CD4-positive, alpha-beta T cell treated with Interleukin-21 for 1 hour (primary cell): Measurements from ENCODE around the gene TNFSF4.

ENCODE experiments used
- DNase-seq: peaks from one replicate; pipeline ENCODE4 v3.0.0-alpha.2; 2020

TNFSF4 gene

DNA sequence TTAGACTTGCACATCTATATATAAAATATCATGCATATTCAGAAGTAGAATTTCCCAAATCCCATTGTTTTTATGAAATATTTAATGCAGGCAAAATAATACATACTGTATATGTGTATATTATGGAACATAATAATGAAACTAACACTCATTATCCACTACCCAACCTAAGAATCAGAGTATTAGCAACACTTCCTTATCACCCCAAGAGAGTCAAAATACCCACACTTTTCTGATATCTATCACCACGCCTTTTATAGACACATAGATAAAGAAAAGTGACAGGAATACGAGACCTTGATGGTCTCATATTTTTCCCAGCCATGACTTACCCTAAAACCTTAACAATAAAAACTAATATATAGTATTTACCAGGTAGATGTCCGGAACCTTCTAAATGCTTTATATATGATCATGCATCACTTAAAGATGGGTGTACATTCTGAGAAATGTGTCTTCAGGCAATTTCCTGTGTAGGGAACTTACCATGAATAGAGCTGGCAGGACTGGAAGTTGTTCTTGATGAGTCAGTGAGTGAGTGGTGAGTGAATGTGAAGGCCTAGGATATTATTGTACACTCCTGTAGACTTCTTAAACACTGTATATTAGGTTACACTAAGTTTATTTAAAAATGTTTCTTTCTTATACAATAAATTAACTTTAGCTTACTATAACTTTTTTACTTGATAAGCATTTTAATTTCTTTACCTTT lies 45.5 kb downstream of the TNFSF4 start:
- DNase-seq: no peak

DNA sequence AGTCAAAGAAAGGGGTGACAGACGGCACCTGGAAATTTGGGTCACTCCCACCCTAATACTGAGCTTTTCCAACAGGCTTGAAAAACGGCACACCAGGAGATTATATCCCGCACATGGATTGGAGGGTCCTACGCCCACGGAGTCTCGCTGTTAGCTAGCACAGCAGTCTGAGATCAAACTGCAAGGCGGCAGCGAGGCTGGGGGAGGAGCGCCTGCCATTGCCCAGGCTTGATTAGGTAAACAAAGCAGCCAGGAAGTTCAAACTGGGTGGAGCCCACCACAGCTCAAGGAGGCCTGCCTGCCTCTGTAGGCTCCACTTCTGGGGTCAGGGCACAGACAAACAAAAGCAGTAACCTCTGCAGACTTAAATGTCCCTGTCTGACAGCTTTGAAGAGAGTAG lies 53.2 kb downstream of the TNFSF4 start:
- DNase-seq: peak; percentile 3

DNA sequence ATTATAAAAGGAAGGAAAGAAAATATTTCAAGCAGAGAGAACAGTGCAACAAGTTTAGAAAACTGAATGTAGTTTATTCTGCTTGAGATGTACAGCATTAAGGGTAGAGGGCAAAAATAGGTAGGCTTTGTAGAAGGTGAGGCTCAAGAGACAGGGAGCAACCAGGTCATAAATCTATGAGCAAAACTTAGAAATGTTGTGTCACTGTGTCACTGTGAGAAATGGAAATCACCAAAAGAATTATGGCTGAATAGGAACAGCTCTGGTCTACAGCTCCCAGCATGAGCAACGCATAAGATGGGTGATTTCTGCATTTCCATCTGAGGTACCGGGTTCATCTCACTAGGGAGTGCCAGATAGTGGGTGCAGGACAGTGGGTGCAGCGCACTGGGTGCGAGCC lies 53.6 kb downstream of the TNFSF4 start:
- no peak for DNase-seq

DNA sequence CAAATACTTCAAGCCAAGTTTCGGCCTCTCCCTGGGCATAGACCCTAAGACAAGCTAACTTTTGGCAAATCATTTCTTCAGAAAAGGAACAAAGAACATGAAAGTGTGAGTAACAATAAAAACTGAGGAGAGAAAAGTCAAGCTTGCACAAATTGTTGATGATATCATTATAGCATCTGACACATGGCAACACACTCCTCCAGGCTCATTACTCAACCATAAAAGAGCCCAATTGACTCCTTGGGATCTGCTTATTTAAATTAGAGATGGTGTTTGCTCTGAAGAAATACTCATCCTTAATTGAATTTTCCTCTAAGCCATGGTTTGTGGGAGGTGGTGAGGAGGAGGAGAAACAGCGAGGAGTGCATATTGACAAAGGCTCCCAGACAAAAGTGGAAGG lies 54.5 kb downstream of the TNFSF4 start:
- no peak for DNase-seq

DNA sequence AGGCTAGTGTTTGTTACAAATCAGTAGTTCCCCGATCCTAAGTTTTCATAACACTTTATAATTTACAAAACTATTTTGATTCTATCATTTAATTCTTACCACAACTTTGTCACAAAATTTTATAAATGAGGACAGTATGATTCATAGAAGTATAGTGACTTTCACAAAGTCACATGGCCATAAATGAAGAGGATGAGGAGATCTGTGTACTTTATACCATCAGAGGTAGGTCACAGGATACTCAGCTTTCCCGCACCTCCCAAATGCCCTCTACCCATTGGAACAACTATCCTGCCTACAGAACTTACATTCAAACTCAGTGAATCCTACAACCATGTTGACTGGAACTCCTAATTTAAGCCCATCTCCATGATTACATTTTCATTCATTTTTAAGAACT lies 56.3 kb downstream of the TNFSF4 start:
- no peak for DNase-seq

DNA sequence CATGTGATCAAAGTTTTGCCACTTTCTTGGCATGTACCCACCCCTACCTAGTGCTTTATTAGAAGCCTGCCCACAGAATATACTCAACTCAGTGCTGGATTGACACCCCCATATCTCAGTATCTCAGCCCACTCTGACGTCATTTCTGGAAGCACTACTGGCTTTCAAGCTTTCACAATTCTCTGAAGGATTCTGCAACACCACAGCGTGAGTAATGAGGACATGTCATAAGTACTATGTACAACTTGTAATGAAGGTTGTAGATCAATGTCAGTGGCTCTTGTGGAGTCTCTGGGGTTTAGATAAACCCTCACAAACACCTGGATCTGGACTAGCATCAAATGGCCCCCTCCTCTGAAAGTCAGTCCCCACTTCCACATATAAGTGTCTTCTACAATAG lies 57.2 kb downstream of the TNFSF4 start:
- DNase-seq: peak; percentile 2

DNA sequence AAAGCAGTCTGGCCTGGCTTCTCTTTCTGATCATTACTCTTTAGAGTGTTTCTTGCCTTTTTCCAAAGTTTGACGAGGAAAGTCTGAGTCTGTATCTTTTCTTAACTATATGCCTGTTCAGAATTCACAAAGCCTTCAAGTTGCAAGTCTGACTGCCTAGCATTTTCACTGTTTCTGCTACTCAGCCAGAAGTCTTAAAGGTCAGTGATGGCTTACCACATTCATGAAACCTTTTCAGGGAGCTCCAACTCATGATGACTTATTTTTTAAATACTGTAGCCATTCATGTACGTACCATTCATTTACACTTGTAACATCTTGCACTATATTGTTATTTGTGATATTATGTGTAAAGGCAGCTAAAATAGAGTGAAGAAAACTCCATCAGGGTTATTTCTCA lies 58.2 kb downstream of the TNFSF4 start:
- no peak for DNase-seq

DNA sequence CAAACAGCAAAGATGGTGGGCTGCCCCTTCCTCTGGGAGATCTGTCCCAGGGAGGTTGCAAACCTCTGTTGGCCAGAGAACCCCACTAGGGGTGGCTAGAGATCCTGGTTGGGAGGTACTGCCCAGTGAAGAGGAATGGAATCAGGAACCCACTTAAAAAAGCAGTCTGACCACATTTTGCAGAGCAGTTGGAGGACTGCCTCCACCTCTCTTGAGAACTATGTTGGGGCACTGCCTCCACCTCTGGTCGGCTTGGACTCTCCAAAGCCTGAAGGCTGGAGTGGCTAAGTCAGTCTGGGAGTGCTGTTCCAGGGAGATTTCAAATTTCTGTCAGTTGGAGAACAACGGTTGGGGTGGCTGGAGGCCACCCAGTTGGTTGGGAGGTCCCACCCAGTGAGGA lies 58.6 kb downstream of the TNFSF4 start:
- no peak for DNase-seq

DNA sequence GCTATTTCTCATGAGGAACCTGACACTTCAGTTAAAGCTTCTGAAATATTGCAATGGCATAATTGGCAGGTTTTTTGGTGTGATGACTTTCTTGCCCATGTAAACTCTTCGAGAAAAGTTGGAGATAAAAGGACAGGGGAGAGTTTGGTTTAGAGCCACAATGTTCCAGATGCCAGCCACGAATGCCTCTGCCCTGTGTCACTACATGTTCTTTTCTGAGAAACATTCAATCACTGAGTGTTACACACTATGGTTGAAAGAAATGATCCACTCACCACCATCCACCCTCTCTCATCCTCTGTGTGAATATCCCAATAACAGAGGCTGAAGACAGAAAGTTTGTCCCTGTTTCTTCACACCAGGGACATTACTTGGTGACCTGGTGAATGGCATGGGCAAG lies 66.4 kb downstream of the TNFSF4 start:
- DNase-seq: no peak

DNA sequence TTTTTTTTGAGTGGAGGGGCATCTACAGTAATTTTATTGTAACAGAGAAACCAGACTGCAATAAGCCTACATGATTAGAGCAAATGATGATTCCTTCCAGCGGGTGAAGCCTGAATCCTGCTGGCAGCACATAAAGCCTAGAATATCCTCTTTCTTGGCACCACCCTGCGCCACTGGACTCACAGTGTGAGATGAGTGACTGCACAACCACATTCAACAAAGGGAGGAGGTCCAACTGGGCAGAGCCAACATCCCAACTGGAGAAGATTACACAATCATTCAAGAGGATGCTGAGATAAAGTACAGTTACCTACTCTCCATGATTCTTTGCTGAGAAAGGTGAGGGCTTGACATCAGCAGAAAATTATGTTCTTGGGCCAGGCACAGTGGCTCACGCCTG lies 67.4 kb downstream of the TNFSF4 start:
- no peak for DNase-seq

DNA sequence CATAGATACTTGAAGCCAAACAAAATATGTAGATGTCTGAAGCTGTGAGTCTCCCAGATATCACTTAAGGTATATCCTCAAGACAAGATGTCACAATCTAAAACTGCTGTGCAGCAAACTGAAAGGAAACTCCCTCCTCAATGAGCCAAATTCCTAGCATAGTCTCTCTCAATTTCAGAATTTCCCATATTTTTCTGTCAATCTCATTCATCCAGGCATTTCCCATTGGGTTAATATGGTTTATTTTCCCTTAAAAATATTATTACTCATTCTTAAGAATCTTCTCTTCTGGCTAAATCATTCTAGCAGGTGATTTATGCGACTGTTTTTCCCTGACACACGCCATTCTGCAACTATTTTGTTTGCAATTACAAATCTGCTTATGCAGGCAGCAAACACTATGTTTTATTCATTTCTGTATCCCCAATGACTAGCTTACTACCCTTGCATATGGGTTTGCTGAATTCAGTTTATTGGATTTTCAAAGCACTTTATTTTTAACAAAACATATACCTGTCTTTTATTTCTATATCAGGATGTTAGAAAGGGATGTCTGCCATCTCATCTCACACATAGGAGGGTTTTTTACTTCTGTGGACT lies 69.9 kb downstream of the TNFSF4 start:
- DNase-seq: no peak

DNA sequence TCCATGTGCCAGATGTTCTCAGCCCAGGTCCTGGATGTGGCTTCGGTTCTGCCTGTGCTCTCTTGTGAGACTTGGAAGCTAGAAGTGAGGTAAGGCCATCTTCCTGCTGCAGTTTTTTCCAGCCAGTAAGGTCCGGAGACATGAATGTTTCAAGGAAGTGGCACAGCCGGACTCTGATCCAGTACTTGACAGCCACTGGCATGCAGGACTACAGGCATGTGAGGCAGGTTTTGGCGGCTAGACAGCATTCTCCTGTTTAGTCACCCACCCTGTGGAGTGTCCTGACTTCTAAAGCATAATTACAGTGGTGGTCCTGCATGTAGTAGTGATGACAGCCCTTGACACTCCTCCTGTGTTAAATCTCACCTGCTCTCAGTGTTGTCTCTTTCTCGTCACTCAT lies 72.3 kb downstream of the TNFSF4 start:
- DNase-seq: no peak

DNA sequence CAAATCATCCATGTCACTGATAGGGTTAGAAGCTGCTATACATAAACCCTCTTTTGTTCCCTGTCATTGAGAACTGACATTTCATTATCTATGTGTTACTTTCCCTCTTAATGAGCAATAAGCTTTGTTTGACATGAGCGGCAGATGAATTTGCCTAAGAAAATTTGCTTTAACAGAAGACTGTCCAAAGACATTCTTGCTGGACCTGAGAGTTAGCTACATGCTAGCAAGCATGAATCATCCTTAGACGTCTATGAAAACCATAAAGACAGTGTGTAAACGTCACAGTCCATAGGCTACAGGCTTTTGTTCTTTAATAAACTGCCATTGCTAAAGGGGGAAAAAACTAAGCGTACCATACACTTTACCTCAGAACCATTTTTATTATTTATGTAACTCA lies 73.1 kb downstream of the TNFSF4 start:
- DNase-seq: no peak
